Skeletal muscle satellite cell (primary cell): Measurements from ENCODE around the gene AKIRIN2.
"Not testable (repeated sequence)": the region's sequence is repeated elsewhere in the genome, so short reads cannot be mapped to it uniquely, and the experiment has no call there.

Experiments
- H3K27me3 ChIP-seq: 2 replicates; pipeline ENCODE4 v1.7.0; 2013; ENCODE audit warnings: low read length; ENCODE audit not compliant: control insufficient read depth, insufficient read depth
- H3K36me3 ChIP-seq: 2 replicates; pipeline ENCODE4 v1.7.0; 2013; ENCODE audit warnings: mild to moderate bottlenecking, control low read depth, low read length; ENCODE audit not compliant: insufficient read depth
- H3K4me1 ChIP-seq: 2 replicates; pipeline ENCODE4 v1.7.0; 2013; ENCODE audit warnings: low read length; ENCODE audit not compliant: control insufficient read depth, insufficient read depth
- H3K4me2 ChIP-seq: 2 replicates; pipeline ENCODE4 v1.7.0; 2013; ENCODE audit warnings: mild to moderate bottlenecking, low read length
- H3K4me3 ChIP-seq: 2 replicates; pipeline ENCODE4 v1.7.0; 2013; ENCODE audit warnings: low read length
- H3K9ac ChIP-seq: 2 replicates; pipeline ENCODE4 v1.7.0; 2013; ENCODE audit warnings: mild to moderate bottlenecking, low read depth, low read length, moderate library complexity
- H3K9me3 ChIP-seq: replicated peaks from 2 replicates; pipeline ENCODE4 v1.7.0; 2013; ENCODE audit warnings: mild to moderate bottlenecking, control low read depth, low read length

The AKIRIN2 gene

DNA sequence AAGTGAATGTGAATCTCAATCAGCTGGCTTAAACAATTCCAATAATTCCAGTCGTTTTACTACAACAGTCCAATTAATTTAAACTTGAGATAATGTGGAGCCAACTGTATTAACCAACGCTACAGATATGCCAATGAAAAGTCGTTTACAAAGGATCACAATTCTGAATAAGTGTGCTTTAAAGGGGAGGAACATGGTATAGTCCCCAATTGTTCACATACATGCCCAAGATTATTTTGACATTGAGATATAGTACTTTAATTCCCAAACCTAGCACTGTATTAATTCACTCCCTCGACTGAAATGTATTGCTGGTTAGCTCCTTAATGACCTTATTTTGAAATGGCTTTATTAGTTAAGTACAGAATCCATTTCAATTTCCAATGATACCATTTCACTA is 2.5 kb downstream of the AKIRIN2 start:
- H3K27me3 ChIP-seq: no peaks in the 10 kb centered on the region
- peak overlapping the region; percentile 92 for H3K4me2 ChIP-seq
- H3K36me3 ChIP-seq: peaks cover 2% of the 10 kb centered on the region
- peak overlapping the region; percentile 96 for H3K9ac ChIP-seq
- peak overlapping the region; percentile 83 for H3K4me3 ChIP-seq
- H3K4me1 ChIP-seq: peaks cover 30% of the 10 kb centered on the region
- H3K9me3 ChIP-seq: no peaks in the 10 kb centered on the region

DNA sequence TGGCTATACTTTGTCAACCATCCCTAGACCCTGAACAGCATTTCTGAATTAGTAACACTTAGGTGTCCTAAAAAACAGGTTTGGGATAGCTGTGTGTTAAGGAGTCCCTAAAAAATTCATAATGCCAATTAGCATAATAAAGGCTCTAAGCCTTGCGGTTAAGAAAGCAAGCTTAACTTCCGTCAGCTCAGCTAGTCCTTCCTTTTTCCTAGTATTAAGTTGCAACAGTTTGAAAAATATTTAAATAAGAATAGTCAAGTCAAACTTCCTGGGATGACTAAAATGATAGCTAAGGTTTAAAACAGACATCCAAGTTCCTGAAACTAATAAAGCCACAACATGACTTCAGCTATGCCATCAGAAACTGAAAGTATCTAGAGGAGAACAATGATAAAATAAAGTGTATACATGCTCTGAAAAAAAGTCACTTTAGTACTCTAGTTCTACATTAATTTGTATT is 3.5 kb downstream of the AKIRIN2 start:
- H3K4me3 ChIP-seq: peak overlapping the region; percentile 83
- H3K4me2 ChIP-seq: peak overlapping the region; percentile 92
- H3K9me3 ChIP-seq: no peaks in the 10 kb centered on the region
- H3K9ac ChIP-seq: peak overlapping the region; percentile 96
- peaks cover 38% of the 10 kb centered on the region for H3K4me1 ChIP-seq
- H3K36me3 ChIP-seq: peaks cover 2% of the 10 kb centered on the region
- H3K27me3 ChIP-seq: no peaks in the 10 kb centered on the region

DNA sequence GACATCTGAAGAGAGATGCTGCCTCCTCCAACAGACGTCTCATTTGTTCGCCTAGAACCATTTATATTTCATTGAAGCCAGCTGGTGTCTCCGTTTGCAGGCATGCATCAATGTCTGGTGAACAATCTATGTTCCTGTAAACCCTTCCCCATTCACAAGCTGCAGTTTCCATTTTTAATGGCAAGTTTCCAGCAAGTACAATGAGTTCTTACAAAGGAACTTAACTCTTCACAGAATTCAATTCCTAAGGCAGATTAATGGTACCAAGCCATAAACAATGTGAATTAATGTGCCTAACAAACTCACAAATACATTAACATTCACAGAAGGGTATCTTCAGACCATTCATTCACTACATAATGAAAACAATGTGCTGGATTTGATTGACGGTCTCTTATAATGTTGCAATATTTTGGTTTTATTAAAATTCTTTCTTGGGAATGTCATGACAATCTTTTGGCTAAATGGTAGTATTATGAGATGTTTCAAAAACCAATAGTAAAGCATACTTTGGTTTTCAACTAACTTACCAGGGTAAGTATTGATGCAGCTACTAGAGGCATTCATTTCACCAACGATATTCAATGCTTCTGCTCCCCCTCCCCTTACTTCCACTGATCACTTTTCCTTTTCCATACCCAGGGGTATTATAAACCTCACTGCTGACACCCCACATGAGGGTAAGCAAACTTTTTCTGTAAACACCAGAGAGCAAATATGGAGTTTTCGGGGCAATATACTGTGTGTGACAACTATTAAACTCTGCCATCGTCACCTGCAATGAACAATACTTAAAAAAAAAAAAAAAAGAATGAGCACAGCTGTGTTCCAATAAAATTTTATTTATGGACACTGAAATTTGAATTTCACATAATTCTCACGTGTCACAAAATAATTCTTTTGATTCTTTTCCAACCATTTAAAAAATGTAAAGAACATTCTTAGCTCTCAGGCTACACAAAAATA is 4.2 kb downstream of the AKIRIN2 start:
- H3K4me3 ChIP-seq: peak overlapping the region; percentile 83
- no peaks in the 10 kb centered on the region for H3K27me3 ChIP-seq
- peak overlapping the region; percentile 92 for H3K4me2 ChIP-seq
- peak overlapping the region; percentile 96 for H3K9ac ChIP-seq
- peaks cover 2% of the 10 kb centered on the region for H3K36me3 ChIP-seq
- H3K4me1 ChIP-seq: peaks cover 35% of the 10 kb centered on the region
- H3K9me3 ChIP-seq: no peaks in the 10 kb centered on the region

DNA sequence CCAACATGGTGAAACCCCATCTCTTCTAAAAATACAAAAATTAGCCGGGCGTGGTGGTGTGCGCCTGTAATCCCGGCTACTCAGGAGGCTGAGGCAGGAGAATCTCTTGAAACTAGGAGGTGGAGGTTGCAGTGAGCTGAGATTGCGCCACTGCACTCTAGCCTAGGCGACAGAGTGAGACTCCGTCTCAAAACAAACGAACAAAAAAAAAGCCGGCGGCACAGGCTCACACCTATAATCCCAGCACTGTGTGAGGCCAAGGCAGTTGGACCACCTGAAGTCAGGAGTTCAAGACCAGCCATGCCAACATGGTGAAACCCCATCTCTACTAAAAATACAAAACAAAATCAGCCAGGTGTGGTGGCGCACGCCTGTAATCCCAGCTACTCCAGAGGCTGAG is 5.2 kb downstream of the AKIRIN2 start:
- not testable (repeated sequence) for H3K4me3 ChIP-seq, H3K9me3 ChIP-seq, H3K36me3 ChIP-seq, H3K9ac ChIP-seq, H3K27me3 ChIP-seq
- H3K4me1 ChIP-seq: peaks cover 39% of the 10 kb centered on the region
- H3K4me2 ChIP-seq: peak overlapping the region; percentile 92

DNA sequence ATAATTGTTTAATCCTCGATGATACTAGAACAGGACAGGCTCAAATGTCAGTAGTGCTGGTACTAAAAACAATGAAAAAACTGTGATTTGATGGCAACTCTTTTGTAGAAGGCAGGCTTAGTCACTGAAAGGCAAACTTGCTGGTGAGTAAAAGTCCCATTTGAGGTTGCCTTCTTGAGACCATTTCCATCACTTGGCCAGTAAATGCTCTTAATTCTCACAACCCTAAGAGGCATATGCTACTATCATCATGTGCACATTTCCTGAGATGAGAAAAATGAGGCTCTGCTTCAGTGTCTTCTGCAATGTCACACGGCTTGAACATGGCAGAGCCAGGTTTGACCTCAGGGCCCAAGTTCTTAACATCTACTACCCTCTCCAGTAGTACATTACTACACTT is 9.9 kb downstream of the AKIRIN2 start:
- Histone ChIP-seq H3K9me3 (no peaks in the 10 kb centered on the region), H3K4me2 (no peak overlapping the region), H3K27me3 (no peaks in the 10 kb centered on the region), H3K4me1 (peaks cover 26% of the 10 kb centered on the region), H3K4me3 (no peak overlapping the region), H3K9ac (no peak overlapping the region), H3K36me3 (no peaks in the 10 kb centered on the region)

DNA sequence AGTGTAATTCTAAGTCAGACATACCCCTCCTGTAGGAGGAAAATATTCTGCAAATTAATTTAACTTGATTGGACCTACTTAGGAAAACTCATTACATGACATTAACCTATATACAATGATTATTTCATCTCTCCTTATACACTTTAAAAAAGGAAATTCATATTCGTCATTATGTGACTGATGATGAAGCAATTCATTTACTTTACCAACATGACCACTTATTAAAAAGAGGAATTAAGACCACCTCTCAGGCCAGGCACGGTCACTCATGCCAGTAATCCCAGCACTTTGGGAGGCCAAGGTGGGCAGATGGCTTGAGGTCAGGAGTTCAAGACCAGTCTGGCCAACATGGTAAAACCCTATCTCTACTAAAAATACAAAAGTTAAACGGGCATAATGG is 11.6 kb downstream of the AKIRIN2 start:
- H3K36me3 ChIP-seq: no peaks in the 10 kb centered on the region
- H3K9ac ChIP-seq: no peak overlapping the region
- no peaks in the 10 kb centered on the region for H3K9me3 ChIP-seq
- no peaks in the 10 kb centered on the region for H3K27me3 ChIP-seq
- H3K4me2 ChIP-seq: no peak overlapping the region
- no peak overlapping the region for H3K4me3 ChIP-seq
- H3K4me1 ChIP-seq: peaks cover 19% of the 10 kb centered on the region

DNA sequence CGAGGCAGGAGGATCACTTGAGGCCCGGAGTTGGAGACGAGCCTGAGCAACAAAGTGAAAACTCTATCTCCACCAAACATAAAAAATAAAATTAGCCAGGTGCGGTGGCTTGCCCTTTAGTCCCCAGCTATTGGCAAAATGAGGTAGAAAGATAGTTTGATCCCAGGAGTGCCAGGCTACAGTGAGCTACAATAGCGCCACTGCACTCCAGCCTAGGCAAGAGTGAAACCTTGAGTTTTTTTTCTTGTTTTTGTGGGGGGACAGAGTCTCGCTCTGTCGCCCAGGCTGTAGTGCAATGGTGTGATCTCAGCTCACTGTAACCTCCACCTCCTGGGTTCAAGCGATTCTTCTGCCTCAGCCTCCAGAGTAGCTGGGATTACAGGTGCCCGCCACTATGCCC is 14.1 kb downstream of the AKIRIN2 start:
- not testable (repeated sequence) for H3K9ac ChIP-seq, H3K9me3 ChIP-seq, H3K4me1 ChIP-seq, H3K4me2 ChIP-seq, H3K36me3 ChIP-seq, H3K4me3 ChIP-seq, H3K27me3 ChIP-seq

DNA sequence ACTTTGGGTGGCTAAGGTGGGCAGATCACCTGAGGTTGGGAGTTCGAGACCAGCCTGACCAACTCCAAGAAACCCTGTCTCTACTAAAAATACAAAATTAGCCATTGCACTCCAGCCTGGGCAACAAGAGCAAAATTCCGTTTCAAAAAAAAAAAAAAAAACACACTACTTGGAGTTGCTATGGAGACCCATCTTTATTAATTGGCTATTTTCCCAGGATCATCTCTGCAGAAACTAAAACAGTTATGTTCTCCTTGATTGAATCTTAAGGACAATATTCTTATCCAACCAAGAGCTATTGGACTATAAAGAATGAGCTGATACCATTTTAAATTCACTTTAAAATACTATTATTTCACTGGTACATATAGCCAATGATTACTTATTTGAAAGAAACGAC is 14.7 kb downstream of the AKIRIN2 start:
- no peak overlapping the region for H3K9ac ChIP-seq
- H3K9me3 ChIP-seq: no peaks in the 10 kb centered on the region
- no peaks in the 10 kb centered on the region for H3K36me3 ChIP-seq
- no peak overlapping the region for H3K4me3 ChIP-seq
- peaks cover 13% of the 10 kb centered on the region for H3K4me1 ChIP-seq
- no peaks in the 10 kb centered on the region for H3K27me3 ChIP-seq
- no peak overlapping the region for H3K4me2 ChIP-seq

DNA sequence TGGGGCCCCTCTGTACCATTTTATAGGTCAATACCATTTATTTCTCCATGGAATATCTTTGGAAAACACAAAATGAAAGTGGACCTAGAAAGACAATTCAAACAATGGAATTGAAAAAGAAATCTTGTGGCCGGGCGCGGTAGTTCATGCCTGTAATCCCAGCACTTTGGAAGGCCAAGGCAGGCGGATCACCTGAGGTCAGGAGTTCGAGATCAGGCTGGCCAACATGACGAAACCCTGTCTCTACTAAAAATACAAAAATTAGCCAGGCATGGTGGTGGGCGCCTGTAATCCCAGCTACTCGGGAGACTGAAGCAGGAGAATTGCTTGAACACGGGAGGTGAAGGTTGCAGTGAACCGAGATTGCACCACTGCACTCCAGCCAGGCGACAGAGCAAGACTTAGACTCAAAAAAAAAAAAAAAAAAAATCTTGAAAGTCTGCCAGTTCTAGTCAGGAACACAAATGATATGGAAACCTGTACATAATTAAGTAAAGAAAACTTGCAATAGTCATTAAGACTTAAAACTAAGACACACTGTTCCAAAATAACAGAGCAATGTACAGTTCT is 15.3 kb downstream of the AKIRIN2 start:
- H3K36me3 ChIP-seq, H3K4me3 ChIP-seq, H3K4me2 ChIP-seq, H3K27me3 ChIP-seq, H3K9ac ChIP-seq, H3K9me3 ChIP-seq: not testable (repeated sequence)
- peaks cover 14% of the 10 kb centered on the region for H3K4me1 ChIP-seq

DNA sequence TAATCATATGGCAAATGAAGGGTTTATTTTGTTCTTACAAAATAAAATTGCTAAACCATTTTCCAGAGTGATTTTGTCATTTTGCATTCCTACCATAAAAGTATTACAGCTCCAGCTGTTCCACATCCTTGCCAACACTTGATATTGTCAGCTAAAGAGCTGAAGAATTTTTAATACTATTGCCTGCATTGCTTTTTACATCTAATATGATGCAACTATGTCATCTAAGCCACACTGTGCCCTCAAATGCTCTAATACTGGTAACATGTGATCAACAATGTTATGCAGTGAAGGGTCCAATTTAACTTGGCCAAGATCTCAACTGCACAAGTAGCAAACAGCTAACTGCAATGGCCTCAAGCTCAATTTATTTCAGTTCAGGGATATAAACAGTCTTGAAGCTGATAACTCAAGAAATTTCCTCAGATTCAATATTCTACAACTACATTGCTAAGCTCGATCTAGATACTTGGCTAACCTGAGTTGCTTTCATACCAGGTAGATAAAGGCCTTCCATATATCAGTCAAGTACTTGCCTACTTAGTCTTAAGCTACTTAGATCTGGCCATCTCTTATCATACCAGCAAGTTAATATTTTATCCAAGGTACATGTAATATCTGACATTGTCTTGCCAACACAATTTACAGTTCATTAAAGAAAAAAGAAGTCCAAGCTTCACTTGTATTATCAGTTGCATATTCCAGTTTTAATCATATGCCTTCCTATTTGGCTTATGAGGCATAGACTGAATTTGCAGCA is 17.0 kb downstream of the AKIRIN2 start:
- Histone ChIP-seq H3K9ac (no peak overlapping the region), H3K27me3 (no peaks in the 10 kb centered on the region), H3K4me2 (no peak overlapping the region), H3K9me3 (no peaks in the 10 kb centered on the region), H3K4me3 (no peak overlapping the region), H3K4me1 (peaks cover 19% of the 10 kb centered on the region), H3K36me3 (peaks cover 10% of the 10 kb centered on the region)

DNA sequence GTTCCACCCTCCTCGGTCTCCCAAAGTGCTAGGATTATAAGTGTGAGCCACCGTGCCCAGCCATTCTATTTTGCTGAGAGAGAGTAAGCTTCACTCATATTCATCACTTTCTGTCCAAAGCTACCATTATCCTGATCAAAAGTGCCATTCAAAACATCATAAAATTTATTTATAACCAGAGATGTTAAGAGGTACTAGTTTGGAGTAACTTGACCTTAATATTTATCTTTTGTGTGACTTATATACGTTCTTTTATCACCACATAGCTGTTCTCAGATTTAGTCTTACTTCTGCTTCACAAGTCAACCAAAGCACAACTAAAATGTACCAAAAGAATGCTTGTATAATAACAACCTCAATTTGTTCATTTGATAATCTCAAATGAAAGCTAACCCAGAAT is 18.1 kb downstream of the AKIRIN2 start:
- Histone ChIP-seq H3K4me1 (peaks cover 19% of the 10 kb centered on the region), H3K4me2 (no peak overlapping the region), H3K27me3 (no peaks in the 10 kb centered on the region), H3K9me3 (no peaks in the 10 kb centered on the region), H3K4me3 (no peak overlapping the region), H3K36me3 (peaks cover 15% of the 10 kb centered on the region), H3K9ac (no peak overlapping the region)
